ENCODE data around the gene PM20D1.

- TF ChIP-seq GATA2 (IDR thresholded peaks at IDR 0.05; ENCODE audit: low read depth, low read length) (no peak), GATA3 (IDR thresholded peaks at IDR 0.05; ENCODE audit: low read depth, low read length) (no peak)
These were observed 56.8 kb downstream of the PM20D1 start for GRCh38 chr1:205792961-205793673.

All from SH-SY5Y (cell line).